ENCODE results near the gene TTC39C.

DNA sequence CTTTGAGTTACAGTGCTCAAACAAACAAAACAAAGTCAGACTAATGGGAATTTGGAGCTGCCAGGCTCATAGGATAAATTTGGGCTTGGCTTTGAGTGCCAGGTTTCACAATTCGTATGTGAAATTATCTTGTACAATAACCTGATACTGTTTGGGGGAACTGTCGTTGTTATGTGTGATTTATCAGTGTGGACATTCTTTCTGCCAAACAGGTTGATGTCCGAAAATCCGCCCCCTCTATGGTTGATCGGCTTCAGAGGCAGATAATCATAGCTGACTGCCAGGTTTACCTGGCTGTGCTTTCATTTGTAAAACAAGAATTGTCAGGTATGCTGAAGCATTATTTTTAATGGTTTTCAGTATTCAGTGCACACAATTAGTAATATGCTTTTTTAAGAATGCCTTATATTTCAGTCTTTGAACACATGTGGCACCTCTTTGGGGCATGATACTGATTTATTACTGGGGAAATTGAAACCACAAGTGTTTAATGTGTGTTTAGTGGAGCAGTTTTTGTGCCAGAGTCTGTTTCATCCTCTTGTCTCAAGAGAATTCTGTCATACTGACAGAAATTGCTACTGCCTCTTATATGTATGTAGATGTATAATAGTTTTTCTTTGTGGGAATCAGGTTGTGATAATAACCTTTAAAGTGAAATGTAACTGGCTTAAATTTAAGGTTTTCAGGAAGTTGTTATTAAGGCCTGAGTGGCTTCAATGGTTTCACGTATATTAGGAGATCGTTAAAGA lies 54.6 kb downstream of the TTC39C start:
- no peak for TF ChIP-seq POLR2A (IDR thresholded peaks at IDR 0.05)
- TF ChIP-seq, protein P1, sequence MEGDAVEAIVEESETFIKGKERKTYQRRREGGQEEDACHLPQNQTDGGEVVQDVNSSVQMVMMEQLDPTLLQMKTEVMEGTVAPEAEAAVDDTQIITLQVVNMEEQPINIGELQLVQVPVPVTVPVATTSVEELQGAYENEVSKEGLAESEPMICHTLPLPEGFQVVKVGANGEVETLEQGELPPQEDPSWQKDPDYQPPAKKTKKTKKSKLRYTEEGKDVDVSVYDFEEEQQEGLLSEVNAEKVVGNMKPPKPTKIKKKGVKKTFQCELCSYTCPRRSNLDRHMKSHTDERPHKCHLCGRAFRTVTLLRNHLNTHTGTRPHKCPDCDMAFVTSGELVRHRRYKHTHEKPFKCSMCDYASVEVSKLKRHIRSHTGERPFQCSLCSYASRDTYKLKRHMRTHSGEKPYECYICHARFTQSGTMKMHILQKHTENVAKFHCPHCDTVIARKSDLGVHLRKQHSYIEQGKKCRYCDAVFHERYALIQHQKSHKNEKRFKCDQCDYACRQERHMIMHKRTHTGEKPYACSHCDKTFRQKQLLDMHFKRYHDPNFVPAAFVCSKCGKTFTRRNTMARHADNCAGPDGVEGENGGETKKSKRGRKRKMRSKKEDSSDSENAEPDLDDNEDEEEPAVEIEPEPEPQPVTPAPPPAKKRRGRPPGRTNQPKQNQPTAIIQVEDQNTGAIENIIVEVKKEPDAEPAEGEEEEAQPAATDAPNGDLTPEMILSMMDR (IDR thresholded peaks at IDR 0.05) = no peak
